KG1 (cell line): ENCODE data around the gene CNTNAP3.
"Not testable (repeated sequence)": the region's sequence is repeated elsewhere in the genome, so short reads cannot be mapped to it uniquely, and the experiment has no call there.

Experiments used
- DNase-seq: peaks from one replicate; lab custom pipeline; 2025; lab: John Stamatoyannopoulos, UW

CNTNAP3 gene

DNA sequence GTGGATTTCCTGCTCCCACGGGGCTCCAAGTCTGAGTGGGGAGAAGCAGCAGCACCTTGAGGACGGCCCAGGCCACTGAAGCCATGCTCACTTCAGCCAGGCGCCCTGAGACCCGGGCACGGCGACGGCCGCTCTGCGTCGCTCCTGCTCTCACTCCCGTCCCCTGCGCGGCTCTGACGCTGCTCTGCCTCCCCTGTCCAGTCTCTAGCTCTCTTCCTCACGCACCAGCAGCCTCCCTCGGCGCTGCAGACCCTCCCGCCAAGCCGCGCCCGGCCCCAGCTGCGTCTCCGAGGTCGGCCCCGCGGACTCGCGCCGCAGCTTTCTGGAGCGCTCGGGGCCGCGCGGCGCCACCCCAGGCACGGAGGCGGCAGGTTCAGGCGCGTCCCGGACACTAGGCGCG lies at the start of gene CNTNAP3:
TSS of gene CNTNAP3 (minus strand) at position 188 of the 400 bp plus-strand sequence. CDS start at position 85, 103 bp downstream.
- DNase-seq = not testable (repeated sequence)

DNA sequence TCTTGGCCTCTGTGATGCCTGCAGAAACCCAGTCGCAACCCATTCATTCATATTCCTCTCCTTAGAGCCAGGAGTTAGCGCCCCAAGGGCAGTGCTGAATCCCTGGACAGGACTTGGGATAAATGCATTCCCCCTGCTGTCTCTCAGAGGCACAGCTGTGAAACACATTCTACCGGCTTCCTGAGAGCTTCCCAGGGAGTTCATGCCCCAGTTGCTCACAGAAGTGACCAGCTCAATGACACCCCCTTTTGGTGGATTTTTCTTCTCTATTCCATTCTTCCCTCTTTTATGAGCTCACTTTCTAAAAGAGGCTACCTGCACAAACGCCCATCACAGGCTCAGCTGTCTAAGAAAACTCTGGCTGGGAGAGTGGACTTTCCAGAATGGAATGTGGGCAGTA lies 8.0 kb downstream of the CNTNAP3 start:
- not testable (repeated sequence) for DNase-seq

DNA sequence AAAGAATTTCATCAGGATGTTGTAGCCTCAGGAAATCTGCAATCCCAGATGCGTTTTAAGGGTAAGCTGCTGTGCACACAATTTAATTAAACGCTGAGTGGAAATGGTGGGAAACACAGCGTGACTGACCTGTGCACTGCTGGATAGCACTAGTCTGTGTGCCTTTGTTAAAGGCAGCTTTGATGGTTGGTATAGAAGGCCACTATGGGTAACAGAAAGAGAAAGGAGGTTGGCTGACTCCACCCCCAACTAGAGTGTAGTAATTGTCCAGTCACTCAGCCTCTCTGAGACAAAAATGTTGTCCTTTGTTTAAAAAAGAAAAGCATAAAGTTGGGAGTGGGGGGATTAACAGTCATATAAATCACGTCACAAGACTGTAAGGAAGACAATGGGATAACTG lies 45.5 kb downstream of the CNTNAP3 start:
- not testable (repeated sequence) for DNase-seq

DNA sequence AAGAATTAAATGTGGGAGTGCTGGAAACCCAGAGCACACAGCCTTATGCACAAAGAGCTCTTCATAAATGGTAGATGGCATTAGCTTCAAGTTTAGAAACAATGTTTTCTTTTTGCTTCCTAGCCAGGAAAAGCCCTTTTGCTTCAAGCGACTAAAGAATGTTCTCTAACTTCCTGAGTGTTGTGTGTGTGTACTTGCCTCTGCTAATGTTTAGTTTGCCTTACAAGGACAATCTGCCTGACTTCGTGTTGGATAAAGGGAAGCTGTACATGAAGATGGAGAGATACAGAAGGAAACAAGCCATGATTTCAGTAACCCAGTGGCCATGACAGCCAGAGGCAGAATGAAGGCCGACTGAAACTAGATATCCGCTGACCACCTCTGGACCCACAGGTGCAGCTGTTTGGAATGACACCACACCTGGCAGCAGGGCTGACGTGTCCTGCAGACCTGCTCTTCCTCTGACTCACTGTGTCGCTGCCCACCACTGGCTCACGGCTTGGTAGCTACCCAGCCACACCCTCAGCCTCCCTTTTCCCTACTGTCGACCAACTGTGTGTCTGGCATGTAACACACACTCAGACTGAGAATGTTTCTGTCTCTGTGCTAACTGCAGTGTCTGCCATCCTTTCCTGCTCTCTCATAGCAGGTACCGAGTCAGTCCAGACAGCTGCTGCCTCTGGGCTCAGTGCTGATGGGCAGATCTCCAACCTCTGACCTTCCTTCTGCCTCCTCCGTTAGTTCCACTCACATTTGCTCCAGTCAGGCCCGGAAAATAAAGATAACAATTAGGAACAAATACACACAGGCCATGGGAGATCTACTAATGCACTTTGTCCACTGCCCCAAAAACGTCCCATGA lies 55.6 kb downstream of the CNTNAP3 start:
- not testable (repeated sequence) for DNase-seq

DNA sequence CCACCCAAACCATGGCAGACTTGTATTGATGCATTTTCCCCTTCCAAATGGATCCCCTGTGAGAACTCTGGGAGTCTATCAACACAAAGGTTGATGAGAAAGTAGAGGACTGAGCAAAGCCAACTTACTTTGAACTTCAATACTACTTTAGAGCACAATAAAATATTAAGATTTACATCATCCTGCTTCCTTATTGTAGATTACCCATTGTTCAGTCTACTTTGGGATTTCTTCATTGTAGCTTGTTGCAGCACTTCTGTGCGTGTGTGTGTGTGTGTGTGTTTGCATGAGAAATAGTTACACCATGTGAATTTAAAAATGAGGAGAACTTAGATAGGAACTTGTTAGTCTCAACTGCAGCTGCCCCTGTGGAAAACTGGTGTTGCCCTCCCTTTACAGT lies 72.0 kb downstream of the CNTNAP3 start:
- not testable (repeated sequence) for DNase-seq

DNA sequence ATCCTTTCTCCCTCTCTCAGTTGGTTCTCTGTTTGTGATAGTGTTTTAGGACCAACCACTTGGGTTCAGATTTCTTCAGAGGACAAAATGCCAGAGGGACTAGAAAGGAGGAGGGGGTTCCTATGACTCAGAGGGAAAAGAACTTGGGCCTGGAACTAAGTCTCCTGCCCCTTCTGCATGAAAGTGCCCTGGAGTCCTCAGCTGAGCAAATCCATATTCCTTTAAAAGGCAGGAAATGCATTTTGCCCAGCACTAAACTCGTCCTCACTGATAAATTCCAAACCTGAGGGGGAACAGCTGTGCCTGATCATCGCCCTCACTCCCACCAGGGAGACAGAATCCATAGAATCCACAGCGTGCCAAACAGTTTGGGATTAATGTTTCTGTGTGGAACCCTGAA lies 78.2 kb downstream of the CNTNAP3 start:
- not testable (repeated sequence) for DNase-seq

DNA sequence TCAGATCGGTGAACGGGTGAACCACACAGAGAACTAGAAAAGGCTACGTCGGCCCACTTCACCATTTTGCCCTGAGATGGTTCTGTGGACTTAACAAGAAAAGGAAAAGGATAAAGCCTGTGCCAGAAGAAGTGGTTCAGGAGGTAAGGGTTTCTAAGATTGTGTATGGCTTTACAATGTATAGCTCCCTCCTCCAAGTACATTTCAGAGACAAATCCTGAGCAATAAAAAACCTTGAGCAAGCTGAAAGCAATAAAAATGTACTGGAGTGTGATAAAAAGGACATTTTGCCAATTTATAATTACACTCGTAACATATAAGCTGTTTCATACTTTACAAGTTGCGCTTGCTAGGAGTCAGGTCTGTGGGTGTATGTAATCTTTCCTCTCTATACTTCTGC lies 81.3 kb downstream of the CNTNAP3 start:
- DNase-seq = not testable (repeated sequence)

DNA sequence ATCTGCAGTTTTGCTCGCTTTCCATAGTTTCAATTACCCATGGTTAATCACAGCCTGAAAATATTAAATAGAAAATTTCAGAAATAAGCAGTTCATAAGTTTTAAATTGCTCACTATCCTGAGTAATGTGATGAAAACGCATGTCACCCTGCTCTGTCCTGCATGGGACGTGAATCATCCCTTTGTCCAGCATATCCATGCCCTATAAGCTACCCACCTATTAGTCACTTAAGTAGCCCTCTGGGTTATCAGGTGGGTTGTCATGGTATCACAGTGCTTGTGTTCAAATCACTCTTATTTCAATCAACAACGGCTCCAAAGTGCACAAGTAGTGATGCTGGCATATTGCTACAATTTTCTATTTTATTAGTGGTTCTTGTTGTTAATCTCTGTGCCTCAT lies 82.1 kb downstream of the CNTNAP3 start:
- DNase-seq = not testable (repeated sequence)

DNA sequence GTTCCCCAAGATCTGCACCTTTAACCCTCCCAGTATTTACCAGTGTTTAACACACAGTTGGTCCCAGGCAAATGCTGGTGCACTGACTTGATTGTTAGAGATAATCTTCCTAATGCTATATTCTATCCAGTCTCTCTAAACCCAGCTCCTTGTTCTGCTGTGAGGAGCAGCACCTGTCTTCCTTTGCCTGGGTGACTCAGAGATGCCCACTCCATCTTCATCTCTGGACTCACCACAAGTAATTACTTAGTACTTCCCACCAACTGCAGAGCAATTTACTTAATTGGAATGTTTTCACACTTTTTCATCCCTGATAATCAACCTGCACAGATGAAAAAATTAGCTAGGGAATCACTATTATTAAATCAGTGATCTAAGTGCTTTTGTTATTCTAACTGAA lies 87.6 kb downstream of the CNTNAP3 start:
- DNase-seq = not testable (repeated sequence)

DNA sequence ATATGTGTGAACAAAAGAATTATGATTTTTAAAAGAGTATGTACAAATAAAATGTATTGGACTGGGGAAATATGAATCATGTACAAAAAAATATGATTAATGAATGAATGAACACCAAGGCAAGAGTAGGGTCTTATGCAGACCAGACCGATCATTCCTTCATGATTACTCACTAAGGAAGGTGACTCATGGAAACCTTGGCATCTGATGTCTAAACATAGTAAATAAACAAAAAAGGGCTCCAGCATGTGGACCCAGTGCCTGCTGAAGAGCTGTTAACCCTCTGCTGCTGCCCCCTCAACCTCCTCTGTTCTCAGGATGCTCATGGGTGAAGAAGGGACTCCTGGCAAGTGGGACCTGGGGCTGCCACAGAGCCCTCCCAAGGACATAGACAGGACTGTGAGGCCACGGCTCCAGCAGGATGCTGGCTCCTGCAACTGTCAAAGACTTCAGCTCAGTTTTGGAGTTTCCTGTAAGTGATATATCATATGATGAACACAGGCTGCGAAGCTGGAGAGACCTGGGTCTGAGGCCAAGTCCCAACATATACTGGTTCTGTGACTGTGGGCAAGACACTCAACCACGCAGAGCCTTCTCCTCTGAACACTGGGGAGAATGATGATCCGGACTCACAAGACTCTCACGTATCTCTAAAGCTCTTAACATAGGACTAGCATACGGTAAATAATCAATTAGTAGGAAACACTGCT lies 89.8 kb downstream of the CNTNAP3 start:
- not testable (repeated sequence) for DNase-seq

DNA sequence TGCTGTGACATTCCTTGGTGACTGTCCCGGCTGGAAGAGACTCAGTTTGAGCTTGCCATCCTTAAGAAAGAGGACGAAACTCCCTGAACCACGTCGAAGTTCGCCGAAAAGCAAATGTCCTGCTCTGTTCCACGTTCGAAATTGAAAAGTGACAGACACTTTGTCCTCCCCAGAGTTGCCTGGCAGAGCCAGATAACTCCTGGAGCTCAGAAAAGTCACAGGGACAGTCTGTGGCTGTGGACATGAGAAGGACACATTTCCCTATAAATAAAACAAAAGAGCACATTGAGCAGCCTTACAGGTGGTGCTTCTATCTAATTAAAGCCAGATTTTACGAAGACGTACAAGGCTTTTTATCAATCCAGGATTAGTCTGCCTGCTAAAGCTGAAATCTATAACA lies 116.6 kb downstream of the CNTNAP3 start:
- not testable (repeated sequence) for DNase-seq

DNA sequence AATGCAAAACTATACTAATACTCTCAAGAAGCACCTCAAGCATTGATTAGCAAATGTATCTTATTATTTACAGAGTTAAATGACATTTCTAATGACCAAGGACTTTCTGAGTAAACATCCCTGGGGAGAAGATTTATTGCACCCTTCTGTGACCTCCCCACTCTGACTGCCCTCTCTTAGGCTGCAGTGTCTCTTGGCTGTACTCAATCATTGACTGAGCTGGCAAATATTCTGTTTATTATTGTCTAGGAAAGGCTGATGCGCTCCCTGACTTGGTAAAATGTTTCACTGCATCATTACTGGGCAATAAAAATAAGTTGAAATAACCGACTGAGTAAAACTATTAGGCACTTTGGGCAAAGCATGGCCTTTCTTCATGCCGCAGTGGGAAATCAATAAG lies 130.3 kb downstream of the CNTNAP3 start:
- not testable (repeated sequence) for DNase-seq

DNA sequence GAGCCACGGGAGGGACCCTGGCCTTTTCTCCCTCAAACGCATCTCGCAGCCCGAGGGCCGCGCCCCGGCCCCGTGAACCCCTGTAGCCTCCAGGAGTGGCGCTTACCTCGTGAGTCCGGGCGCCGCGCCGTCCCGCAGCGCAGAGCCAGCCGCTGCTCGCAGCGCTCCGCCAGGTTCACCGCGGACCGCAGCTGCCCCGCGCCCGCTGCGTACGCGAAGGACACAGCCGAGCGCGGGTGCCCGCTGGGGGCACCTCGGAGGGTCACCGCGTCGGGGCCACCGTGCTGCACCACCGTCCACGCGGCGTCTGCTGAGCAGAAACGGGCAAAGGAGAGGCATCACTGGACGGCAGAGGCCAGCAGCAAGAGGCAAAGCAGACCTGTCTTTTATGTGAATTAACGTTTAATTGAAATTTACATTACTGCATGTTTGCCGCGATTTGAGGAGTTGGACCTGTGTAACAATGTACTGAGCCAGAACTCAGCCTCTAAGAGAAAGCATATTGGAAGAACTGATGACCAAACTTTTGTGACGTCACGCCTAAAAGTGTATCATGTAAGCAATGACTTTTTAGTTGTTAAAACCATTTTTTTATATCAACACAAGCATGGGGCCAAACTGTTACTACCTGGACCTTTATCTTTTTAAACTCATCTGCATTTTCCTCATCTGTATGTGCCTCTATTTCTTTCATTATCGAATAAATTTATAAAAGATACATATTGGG lies 155.0 kb downstream of the CNTNAP3 start:
- not testable (repeated sequence) for DNase-seq

DNA sequence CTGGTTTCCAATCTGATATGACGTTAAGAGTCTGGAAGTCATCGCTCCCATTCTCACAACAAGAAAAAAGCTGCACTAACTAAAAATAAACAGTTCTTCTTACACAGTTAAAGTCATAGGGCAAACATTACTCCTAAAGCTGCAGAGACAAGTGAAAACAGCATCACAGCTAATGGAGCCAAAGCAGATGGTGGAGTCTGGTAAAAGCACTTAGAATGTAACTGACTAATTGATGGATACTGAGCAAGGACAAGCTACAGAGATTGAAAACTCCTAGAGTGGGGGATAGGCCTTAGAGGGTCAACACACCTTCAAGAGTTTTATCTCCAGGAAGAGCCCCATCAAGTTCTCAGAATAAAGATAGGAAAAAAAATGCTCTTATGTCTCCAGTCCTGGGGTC lies 166.6 kb downstream of the CNTNAP3 start:
- DNase-seq = not testable (repeated sequence)

DNA sequence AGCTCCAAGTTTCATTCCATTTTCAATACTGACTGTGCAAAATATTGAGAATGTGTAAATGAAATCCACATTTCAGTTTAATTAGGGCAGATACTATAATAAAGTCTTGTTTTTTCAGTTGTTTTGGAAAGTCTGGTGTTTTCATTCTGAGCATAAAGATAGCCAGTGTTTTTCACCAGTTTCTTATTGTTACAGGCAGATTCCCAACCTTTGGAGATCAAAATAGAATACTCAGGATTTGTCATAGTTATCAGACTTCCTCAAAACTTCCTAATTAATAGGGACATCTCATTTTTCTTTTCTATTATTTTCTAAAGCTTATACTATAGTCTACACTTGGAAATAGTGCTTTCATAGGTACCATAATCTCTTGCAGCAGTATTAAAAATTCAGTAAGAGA lies 176.2 kb downstream of the CNTNAP3 start:
- DNase-seq = not testable (repeated sequence)

DNA sequence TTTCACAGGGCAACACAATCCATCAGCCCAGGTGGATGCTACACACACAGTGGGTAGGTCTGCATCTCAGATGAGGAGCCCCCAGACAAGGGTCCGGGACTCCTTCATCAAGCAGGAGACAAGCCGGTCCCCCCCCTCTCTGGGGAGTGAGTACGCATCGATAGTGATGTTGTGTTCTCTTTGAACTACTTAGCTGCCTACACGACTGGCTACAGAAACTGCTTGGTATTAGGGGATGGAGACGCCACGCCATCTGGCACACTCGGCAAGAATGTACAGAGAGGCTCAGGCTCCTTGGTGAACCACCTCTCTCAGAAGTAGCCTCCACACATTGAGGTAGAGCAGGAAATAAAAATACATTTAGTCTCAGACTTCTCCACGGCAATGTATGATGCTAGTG lies 179.8 kb downstream of the CNTNAP3 start:
- no peak for DNase-seq

DNA sequence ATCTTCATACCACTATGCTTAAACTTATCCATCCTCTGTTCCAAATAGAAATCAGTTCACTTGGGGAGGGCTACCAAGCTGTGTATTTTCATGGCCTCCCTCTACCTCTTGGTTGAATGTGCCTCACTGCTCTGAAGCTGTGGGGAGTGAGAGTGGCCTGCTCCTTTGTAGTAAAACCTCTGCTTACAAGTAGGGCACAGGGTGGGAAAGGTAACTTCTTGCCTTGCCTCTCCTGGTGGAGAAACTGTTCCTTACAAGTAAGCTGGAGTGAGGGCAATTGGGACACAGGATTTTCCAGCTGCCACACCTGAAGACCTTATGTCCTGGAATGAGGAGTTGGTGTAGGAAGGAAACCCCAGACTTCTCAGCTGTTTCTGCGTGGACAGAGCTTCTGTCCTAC lies 190.8 kb downstream of the CNTNAP3 start:
- not testable (repeated sequence) for DNase-seq

DNA sequence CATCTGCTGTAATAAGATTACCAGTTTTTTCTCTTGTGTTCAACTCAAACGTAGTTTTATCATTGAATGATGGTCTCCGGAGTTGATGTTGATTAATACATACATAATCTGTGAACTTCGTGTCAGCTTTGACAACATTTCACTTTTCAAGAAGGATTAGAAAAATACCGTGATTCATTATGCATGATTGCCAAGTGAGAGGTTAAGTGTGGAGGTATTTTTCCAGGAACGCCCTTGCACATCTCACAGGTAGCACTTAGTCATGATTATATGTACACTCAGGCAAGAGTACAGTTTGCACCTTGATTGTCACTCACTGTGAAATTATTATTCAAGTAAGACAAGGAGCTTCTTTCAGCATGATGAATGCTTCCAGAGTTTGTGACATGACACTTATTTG lies 202.7 kb downstream of the CNTNAP3 start:
- DNase-seq = not testable (repeated sequence)

DNA sequence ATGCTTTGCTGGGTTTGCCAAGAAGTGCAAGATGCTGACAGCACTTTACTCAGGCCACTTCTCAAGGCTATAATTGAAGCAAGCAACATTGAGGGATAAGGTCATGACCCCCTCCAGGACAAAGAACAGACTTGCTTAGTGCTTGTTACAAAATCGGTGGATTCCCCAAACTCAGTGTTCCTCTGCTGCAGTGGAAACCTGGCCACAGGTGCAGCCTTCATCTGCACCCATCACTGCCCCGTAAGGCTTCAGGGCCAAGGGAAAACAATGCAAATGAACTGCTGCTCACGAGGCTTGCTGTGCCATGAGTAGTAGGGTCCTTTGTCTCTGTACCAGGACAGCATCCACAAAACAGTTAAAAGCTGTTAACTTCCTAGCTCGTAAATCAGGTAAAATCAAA lies 205.4 kb downstream of the CNTNAP3 start:
- DNase-seq = not testable (repeated sequence)

DNA sequence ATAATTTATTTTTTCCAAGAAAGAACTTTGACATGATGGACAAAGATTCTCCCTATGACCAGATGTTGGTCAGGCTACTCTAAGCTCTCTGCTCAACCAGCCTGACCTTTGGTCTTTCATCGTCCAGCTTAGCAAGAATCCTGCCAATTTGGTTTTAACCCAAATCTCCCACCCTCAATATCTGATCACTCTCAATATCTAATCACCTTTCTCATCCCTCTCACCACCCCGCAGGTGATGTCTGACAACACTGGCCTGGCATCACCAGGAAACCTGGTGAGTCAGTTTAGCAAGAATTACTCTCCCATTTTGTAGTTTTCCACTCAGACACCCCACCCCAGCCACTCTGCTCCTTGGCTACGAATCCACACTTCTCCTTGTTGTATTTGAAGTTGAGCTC lies 207.9 kb downstream of the CNTNAP3 start:
- DNase-seq = not testable (repeated sequence)

DNA sequence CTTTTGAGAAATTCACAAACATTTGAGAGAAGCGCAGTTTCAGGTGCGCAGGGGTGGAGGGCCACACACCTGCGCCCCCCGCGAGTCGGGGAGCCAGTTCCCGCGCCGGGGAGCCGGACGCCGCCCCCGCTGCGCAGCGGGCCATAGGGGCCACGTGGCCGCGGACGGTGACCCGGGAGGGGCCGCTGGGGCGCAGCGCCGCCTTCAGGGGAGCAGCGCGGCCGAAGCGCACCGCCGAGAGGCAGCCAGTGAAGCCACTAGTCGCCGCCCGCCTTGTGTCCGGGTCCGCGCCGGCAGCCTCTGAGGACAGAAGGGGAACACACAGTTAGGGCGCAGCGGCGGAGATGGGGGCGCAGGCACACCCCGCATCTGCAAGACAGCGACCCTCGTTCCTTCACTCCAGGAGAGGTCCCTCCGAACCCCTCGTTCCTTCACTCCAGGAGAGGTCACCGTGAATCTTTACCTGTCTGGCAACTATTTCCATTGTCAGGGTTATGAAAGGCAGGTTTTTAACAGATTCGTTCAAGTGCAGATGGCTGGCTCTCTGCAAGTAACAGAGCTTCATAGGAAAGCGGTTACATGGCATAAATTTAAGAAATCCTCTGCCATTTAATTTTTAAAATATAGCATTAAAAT lies 209.2 kb downstream of the CNTNAP3 start:
- DNase-seq = not testable (repeated sequence)

DNA sequence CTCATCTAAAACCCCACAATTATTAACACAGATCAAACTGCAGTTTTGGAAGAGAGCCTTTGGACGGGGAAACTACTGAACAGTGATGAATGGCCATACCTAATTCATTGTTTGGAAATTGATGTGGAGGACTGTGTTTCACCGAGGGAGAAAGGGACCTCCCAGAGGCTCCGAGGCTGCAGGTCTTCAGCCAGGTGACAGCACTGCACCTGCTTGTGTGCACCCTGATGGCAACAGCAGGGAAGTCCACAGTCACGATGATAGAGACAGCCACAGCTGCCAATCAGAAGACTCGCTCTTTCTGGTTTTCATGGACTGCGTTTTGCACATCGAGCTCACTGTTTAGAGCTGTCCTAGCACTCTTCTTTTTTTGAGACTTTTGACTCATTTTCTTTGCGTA lies 214.4 kb downstream of the CNTNAP3 start:
- not testable (repeated sequence) for DNase-seq
